Progenitor cell of endocrine pancreas (in vitro differentiated cells): Measurements from ENCODE around the gene CNGA1. TPM values are rescaled to one million over a fixed set of nuclear protein-coding genes. Genes with fewer than 3 reads are reported as not detected.

Source experiments
- DNase-seq: peaks from one replicate; pipeline ENCODE4 v3.0.0; 2021; ENCODE audit warnings: low spot score; ENCODE audit not compliant: unreplicated experiment
- H3K27ac Mint-ChIP-seq: 2 replicates; pipeline ENCODE4 v1.8.0; 2021; ENCODE audit warnings: mild to moderate bottlenecking, moderate library complexity, mixed read lengths
- H3K27me3 Mint-ChIP-seq: 2 replicates; pipeline ENCODE4 v1.8.0; 2021; ENCODE audit warnings: mixed read lengths
- H3K36me3 Mint-ChIP-seq: 2 replicates; pipeline ENCODE4 v1.8.0; 2022; ENCODE audit warnings: mixed read lengths; ENCODE audit not compliant: insufficient read depth
- H3K4me1 Mint-ChIP-seq: 2 replicates; pipeline ENCODE4 v1.8.0; 2021; ENCODE audit warnings: low read depth, mixed read lengths
- H3K4me3 Mint-ChIP-seq: 2 replicates; pipeline ENCODE4 v1.8.0; 2021; ENCODE audit warnings: low read depth, mild to moderate bottlenecking, moderate library complexity, mixed read lengths
- H3K9me3 Mint-ChIP-seq: 2 replicates; pipeline ENCODE4 v1.8.0; 2021; ENCODE audit warnings: low read depth, mixed read lengths
- total RNA-seq: library from RNA; stranded (reverse); gene quantifications from 2 replicates; pipeline ENCODE4 v1.2.1, GENCODE V29; 2021
- TF ChIP-seq, protein P1 (sequence below): fragments of 200-600 bp; sonication (generic); IDR thresholded peaks from one replicate; pipeline ENCODE4 v1.5.0; 2021; ENCODE audit warnings: antibody characterized with exemption, mild to moderate bottlenecking; ENCODE audit not compliant: unreplicated experiment

Gene CNGA1
- total RNA-seq, 1 donor from 2014 or later = 1.6 TPM

DNA sequence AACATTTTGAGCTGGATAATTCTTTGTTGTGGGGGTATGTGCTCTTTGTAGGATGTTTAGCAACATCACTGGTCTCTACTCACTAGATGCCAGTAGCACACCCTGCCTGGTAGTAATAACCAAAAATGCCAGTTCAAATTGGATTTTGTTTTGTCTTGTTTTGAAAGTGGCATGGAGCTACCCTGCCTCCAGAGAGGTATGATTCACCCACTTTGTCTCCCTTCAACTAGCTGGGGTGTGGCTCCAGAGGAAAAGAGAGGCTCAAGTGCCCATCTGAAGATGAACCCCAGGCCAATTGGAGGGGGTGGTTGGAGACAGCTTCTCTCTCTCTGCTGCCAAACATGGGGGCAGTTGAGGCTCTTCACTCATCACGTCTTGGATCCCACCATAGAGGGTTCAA, 34.6 kb upstream of the CNGA1 start:
- Mint-ChIP-seq H3K4me1 (peaks cover 11% of the 10 kb centered on the region), H3K27me3 (peaks cover 4% of the 10 kb centered on the region)
- TF ChIP-seq, protein P1, sequence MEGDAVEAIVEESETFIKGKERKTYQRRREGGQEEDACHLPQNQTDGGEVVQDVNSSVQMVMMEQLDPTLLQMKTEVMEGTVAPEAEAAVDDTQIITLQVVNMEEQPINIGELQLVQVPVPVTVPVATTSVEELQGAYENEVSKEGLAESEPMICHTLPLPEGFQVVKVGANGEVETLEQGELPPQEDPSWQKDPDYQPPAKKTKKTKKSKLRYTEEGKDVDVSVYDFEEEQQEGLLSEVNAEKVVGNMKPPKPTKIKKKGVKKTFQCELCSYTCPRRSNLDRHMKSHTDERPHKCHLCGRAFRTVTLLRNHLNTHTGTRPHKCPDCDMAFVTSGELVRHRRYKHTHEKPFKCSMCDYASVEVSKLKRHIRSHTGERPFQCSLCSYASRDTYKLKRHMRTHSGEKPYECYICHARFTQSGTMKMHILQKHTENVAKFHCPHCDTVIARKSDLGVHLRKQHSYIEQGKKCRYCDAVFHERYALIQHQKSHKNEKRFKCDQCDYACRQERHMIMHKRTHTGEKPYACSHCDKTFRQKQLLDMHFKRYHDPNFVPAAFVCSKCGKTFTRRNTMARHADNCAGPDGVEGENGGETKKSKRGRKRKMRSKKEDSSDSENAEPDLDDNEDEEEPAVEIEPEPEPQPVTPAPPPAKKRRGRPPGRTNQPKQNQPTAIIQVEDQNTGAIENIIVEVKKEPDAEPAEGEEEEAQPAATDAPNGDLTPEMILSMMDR = no peak

DNA sequence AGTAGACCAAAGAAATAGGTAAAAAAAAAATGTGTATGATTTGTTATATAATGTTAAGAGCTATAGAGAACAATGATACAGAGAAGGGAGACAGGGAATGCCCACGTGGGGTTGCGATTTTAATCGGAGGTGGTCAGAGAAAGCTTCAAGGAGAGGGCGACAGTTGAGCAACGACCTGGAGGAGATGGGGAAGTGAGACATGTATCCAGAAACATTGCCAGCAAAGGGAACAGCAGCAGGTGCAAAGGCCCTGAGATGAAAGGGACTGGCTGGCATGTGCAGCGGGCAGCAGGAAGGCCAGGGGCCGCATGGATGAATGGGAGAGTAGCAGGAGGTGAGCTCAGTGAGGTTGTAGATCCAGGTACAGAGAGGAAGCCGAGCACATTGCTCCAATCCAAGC, 33.0 kb upstream of the CNGA1 start:
- Mint-ChIP-seq H3K4me3 (no peak overlapping the region), H3K27ac (no peak overlapping the region), H3K4me1 (peaks cover 14% of the 10 kb centered on the region), H3K9me3 (peaks cover 3% of the 10 kb centered on the region), H3K36me3 (no peaks in the 10 kb centered on the region), H3K27me3 (peaks cover 4% of the 10 kb centered on the region)
- TF ChIP-seq, protein P1 = no peak
- no peak for DNase-seq

More for the DNA sequence above, 34.6 kb upstream of the CNGA1 start:
- H3K9me3 Mint-ChIP-seq = peaks cover 3% of the 10 kb centered on the region
- DNase-seq = no peak
- H3K36me3 Mint-ChIP-seq = no peaks in the 10 kb centered on the region
- no peak overlapping the region for H3K27ac Mint-ChIP-seq
- no peak overlapping the region for H3K4me3 Mint-ChIP-seq

DNA sequence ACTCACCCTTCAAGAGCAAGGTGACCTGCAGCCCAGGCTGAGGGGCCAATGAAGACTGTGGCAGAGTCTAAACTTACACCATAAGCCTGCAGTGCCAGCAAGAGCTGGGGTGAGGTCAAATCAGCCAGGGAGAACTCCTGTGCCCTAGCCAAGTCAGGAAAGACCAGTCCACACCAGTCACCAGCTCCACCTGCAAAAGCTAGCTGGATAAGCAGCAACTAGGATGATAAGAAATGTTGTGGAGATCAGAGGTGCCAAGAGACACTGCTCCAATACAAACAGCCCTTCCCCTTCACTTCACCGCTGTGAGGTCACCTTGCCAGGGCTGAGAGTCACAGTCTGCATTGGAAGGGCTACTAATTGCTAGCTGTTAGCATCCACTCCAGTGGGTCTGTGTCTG, 31.4 kb upstream of the CNGA1 start:
- no peak for DNase-seq
- peaks cover 3% of the 10 kb centered on the region for H3K9me3 Mint-ChIP-seq
- H3K4me1 Mint-ChIP-seq = peaks cover 24% of the 10 kb centered on the region
- TF ChIP-seq, protein P1 = no peak
- no peaks in the 10 kb centered on the region for H3K36me3 Mint-ChIP-seq
- peaks cover 4% of the 10 kb centered on the region for H3K27me3 Mint-ChIP-seq
- no peak overlapping the region for H3K4me3 Mint-ChIP-seq
- no peak overlapping the region for H3K27ac Mint-ChIP-seq

DNA sequence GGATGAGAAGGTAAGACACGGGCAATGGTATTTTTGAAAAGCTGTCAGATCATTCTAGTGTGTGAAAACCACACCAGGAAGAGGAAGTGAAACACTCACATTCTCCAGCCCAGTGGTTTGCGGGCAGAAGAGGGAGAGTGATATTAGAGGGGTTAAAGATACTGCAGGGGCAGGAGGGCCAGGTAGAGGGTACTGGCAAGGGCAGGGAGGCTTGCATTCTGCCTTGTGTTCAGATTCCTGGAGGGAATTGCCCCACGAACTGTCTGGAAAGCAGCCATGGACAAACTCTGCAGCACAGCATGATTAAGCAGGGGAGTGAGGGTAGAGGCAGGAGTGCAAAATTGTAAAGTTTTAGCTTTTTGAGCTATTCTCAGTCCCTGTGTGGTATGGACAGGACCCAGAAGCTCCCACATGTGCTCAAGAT, 31.0 kb upstream of the CNGA1 start:
- DNase-seq = no peak
- Mint-ChIP-seq H3K27me3 (peaks cover 4% of the 10 kb centered on the region), H3K9me3 (peaks cover 3% of the 10 kb centered on the region), H3K4me1 (peaks cover 28% of the 10 kb centered on the region), H3K36me3 (no peaks in the 10 kb centered on the region), H3K4me3 (no peak overlapping the region), H3K27ac (peak overlapping the region; percentile 54)
- TF ChIP-seq, protein P1 = no peak

DNA sequence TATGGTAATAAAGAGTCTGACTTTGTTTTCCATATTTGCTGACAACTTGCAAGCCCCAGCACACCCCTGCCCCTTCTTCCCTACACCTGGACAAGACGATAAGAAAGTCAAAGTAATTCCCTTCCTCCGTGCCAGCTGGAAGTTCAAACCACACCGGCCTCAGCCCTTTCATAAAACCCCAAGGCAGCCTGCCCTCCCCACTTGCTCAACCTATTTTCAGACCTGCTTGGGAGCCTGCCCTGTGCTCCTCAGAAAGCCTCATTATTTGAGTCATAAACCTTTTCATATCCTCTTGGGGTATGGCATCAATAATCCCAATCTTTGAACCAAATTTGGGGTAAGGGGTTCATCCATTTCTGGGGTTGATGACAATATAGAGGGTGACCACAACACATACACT, 29.6 kb upstream of the CNGA1 start:
- no peak for DNase-seq
- no peaks in the 10 kb centered on the region for H3K36me3 Mint-ChIP-seq
- TF ChIP-seq, protein P1 = no peak
- peaks cover 4% of the 10 kb centered on the region for H3K27me3 Mint-ChIP-seq
- H3K4me1 Mint-ChIP-seq = peaks cover 35% of the 10 kb centered on the region
- no peak overlapping the region for H3K4me3 Mint-ChIP-seq
- no peak overlapping the region for H3K27ac Mint-ChIP-seq
- peaks cover 3% of the 10 kb centered on the region for H3K9me3 Mint-ChIP-seq
